Endothelial cell (in vitro differentiated cells): Measurements from ENCODE around the gene TEK. TPM values are rescaled to one million over a fixed set of nuclear protein-coding genes. Genes with fewer than 3 reads are reported as not detected.
A peak's percentile ranks its signal among the peaks of the same experiment; 100 is the strongest.

Source experiments
- DNase-seq: peaks from one replicate; pipeline ENCODE4 v3.0.0; 2021; ENCODE audit warnings: low spot score
- H3K27ac Mint-ChIP-seq: one replicate; pipeline ENCODE4 v1.8.0; 2021; ENCODE audit warnings: mixed read lengths, inconsistent platforms; ENCODE audit not compliant: unreplicated experiment
- H3K27me3 Mint-ChIP-seq: one replicate; pipeline ENCODE4 v1.8.0; 2021; ENCODE audit warnings: mild to moderate bottlenecking, moderate library complexity, mixed read lengths, inconsistent platforms; ENCODE audit not compliant: unreplicated experiment
- H3K36me3 Mint-ChIP-seq: one replicate; pipeline ENCODE4 v1.8.0; 2021; ENCODE audit warnings: mild to moderate bottlenecking, low read depth, mixed read lengths, inconsistent platforms; ENCODE audit not compliant: unreplicated experiment
- H3K4me1 Mint-ChIP-seq: one replicate; pipeline ENCODE4 v1.8.0; 2021; ENCODE audit warnings: mild to moderate bottlenecking, mixed read lengths, inconsistent platforms; ENCODE audit not compliant: unreplicated experiment
- H3K4me3 Mint-ChIP-seq: one replicate; pipeline ENCODE4 v1.8.0; 2021; ENCODE audit warnings: mild to moderate bottlenecking, mixed read lengths, inconsistent platforms; ENCODE audit not compliant: unreplicated experiment
- H3K9me3 Mint-ChIP-seq: one replicate; pipeline ENCODE4 v1.8.0; 2021; ENCODE audit warnings: mixed read lengths, inconsistent platforms; ENCODE audit not compliant: unreplicated experiment
- CTCF ChIP-seq: fragments of 200-600 bp; sonication (generic); IDR thresholded peaks from one replicate; pipeline ENCODE4 v1.5.0; 2021; ENCODE audit warnings: antibody characterized with exemption; ENCODE audit not compliant: unreplicated experiment
- total RNA-seq: library from RNA; stranded (reverse); fragmentation: NEBNext Ultra II Directional; extraction: Animal tissue kit (Norgen Biotek cat#: 25700); gene quantifications from one replicate; pipeline ENCODE4 v1.2.1, GENCODE V29; 2021; ENCODE audit not compliant: unreplicated experiment

Gene TEK
- total RNA-seq, 1 donor from 2014 or later = 448 TPM

DNA sequence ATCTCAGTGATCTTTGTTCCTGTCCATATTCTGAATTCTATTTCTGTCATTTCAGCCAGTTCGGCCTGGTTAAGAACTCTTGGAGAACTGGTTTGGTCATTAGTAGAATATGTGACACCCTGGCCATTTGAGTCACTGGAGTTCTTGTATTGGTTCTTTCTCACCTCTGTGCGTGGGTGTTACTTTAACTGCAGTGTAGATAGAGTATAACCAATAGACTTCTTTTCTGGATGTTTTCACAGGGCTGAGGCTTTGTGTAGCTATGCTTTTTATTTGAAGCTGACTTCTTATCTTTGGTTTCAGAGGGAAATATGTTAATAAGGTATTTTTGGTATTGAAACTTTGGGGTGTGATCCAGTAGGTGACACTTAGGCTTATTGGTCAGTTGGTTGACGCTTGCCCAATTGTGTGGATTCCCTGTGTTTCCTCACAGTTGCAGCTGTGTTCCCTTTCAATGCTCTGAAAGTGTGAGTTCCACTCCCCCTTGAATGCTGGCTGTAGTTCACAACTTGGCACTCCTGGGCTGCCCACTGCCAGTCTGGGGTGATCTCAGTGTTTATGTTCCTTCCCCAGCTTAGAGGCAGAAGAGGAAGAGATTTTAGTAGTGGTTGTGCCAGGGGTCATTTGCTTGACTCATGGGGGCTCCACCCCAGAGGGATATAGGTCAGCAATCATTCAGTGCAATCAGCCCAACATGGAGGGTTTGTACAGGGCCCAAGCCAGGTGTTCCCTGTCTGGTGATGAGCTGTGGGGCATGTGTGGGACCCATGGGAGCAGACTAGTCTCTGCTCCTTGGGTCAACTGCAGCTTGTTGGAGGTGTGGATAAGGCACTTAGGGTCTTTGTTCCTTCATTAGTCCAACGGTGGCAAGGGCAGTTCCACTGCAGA is 34.9 kb upstream of the TEK start:
- Mint-ChIP-seq H3K36me3 (peaks cover 14% of the 10 kb centered on the region), H3K9me3 (no peaks in the 10 kb centered on the region), H3K4me1 (peaks cover 41% of the 10 kb centered on the region), H3K27ac (peak overlapping the region; percentile 36), H3K4me3 (no peak overlapping the region), H3K27me3 (no peaks in the 10 kb centered on the region)
- no peak for TF ChIP-seq CTCF
- DNase-seq = no peak

- Mint-ChIP-seq H3K4me3 (no peak overlapping the region), H3K4me1 (peaks cover 27% of the 10 kb centered on the region), H3K27me3 (no peaks in the 10 kb centered on the region), H3K27ac (peak overlapping the region; percentile 94), H3K9me3 (no peaks in the 10 kb centered on the region), H3K36me3 (peaks cover 7% of the 10 kb centered on the region)
- peak; percentile 29 for DNase-seq
- no peak for TF ChIP-seq CTCF
Measured at GRCh38 chr9:27078685-27079084, 30.3 kb upstream of the TEK start.

DNA sequence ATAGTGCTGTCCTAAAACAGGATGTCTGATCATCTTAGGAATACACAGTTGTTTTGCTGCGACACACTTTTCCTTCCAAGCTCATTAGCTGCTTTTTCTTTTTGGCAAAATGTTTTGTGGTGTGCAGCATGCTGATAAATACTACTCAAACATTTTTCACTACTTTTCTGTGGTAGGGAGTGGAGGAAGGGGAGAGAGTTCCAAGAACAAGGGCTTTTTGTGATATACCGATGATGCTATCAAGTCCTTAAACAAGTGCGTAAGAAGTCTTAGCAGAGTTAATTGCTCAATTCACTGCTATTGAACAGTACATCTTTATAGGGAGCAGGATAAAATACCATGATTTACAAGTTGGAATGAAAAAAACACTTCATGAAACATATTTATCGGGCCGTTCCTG is 23.6 kb upstream of the TEK start:
- no peaks in the 10 kb centered on the region for H3K36me3 Mint-ChIP-seq
- H3K27me3 Mint-ChIP-seq = no peaks in the 10 kb centered on the region
- peak overlapping the region; percentile 52 for H3K27ac Mint-ChIP-seq
- DNase-seq = no peak
- H3K4me3 Mint-ChIP-seq = no peak overlapping the region
- H3K4me1 Mint-ChIP-seq = peaks cover 20% of the 10 kb centered on the region
- no peak for TF ChIP-seq CTCF
- H3K9me3 Mint-ChIP-seq = no peaks in the 10 kb centered on the region

GRCh38 chr9:27086818-27087680 is 22.0 kb upstream of the TEK start:
- Mint-ChIP-seq H3K27ac (no peak overlapping the region), H3K4me1 (peaks cover 20% of the 10 kb centered on the region), H3K9me3 (no peaks in the 10 kb centered on the region), H3K36me3 (no peaks in the 10 kb centered on the region), H3K27me3 (no peaks in the 10 kb centered on the region), H3K4me3 (no peak overlapping the region)
- no peak for DNase-seq
- TF ChIP-seq CTCF = no peak
